GM18868 (cell line): ENCODE results near the gene KRT77.

Source experiments
- ATAC-seq: cut with Tn5 transposase; IDR thresholded peaks from one replicate; pipeline ENCODE4 v1.9.1; 2021; ENCODE audit warnings: mild to moderate bottlenecking, moderate library complexity; ENCODE audit not compliant: unreplicated experiment

Gene KRT77

DNA sequence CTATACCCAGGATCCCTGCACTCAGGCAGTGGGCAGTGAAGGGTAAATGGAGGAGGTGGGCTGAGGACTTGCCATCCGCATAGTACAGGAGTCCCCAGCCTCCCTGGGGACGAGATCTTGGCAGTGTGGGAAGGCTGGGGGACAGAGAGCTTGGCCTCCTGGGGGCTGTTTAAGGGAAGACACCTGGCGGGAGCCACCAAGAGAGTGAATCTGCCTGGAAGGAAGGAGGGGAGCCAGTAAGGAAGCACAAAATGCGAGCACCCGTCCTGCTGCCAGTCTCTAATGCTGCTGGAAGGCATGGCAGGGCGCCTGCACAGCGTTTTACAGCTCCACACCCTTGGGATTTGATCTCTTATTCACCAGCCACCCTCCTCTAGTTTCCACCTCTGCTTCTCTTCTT lies 43.9 kb downstream of the KRT77 start:
- ATAC-seq: no peak

DNA sequence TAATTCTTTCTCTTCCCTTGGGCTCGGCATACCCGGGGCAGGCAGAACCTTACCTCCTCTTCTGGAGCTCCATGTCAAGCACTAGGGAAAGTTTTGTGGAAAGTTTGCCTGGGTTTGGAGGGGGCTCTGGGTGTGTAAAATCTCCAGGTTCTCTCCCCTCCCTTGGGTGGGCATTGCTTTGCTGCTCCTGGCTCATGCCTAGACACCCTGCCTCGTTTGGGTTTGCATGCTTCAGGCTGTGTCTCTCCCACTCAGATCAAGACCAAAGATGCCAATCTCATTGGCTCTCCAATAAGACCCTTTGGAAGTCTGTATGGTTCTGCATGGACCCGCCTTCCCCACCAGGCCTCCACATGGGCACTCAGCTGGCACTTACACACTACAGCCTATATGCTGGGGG lies 45.1 kb downstream of the KRT77 start:
- ATAC-seq: no peak

DNA sequence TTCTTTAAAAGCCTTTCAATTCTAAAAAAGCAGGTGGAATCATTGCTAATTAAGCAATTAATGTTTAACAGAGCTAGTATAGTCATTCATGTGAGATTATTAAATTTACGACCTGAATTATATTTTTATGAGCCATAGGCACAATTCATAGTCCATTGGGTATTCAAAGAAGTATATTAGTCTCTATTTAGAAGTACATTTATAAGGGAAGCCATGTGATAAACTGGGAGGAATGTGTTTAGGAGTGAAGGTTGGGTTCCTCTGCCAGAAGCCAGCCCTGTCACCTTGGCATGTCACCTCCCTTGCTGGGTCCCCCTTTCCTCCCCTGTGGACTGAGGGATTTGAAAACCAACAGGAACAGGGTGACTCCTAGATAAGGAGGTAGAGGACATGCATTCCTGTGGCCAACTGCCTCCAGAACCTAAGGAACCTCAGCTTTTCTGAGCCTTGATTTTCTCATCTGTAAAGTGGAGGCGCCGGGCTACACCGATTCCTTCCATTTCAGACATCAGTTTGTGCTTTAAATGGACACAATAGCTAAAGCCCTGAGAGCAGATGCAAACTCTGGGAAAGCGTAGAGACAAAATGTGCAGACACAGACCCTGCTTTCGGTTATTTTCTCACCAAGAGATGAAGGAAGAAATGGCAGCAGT lies 45.9 kb downstream of the KRT77 start:
- no peak for ATAC-seq

DNA sequence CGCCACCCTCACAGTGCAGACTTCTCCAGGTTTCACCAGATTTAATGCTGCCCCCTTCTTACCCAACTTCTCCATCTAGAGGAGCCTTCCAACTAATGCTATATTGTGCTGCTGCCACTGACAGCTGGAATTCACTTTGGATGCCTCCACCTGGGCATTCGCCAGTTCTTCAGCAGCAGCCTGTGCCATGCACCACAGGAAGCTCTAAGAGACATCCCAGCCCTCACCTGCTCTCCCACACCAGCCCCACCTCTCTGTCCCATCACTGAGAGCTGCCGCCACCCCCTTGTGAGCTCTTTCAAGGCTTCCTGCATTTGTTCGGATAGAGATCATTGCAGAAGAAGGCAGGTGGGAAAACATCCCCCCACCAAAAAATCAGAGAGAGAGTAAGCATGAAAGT lies 46.7 kb downstream of the KRT77 start:
- ATAC-seq: no peak

DNA sequence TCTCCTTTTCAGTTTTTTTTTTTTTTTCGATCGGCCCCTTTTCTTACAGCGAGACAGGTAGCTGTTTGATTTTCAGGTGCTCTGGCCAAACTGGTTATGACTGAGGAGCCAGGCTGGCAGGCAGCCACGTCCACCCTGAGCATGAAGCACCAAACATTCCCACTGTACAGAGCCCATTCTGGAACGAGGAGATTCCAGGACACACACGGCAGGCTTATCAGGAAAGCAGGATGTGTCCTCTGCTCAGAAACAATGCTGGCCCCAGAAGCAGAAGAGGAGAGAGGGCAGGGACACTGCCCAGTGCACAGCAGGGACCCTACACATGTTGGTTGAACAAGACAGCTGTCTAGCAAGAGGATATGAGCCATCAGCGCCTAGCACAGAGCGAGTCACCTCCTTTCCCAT lies 47.6 kb downstream of the KRT77 start:
- ATAC-seq: no peak

DNA sequence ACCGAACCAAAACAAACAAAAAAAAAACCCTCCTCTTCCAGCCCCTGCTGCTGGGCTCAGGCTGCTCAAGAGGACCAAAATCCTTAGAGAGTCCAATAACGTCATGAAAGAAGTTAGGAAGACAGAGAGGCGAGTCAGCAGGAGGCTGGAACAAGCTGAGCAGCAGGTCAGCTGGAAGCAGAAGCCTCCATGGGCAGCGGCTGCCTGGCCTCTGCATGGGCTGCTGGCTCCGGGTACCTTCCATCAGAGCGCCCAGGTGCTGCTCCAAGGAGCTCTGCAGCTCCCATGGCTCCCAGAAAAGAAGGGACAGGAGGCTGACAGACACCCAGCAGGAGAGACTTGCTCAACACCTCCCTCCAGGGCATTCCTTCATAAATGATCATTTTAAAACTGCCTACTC lies 48.1 kb downstream of the KRT77 start:
- no peak for ATAC-seq

DNA sequence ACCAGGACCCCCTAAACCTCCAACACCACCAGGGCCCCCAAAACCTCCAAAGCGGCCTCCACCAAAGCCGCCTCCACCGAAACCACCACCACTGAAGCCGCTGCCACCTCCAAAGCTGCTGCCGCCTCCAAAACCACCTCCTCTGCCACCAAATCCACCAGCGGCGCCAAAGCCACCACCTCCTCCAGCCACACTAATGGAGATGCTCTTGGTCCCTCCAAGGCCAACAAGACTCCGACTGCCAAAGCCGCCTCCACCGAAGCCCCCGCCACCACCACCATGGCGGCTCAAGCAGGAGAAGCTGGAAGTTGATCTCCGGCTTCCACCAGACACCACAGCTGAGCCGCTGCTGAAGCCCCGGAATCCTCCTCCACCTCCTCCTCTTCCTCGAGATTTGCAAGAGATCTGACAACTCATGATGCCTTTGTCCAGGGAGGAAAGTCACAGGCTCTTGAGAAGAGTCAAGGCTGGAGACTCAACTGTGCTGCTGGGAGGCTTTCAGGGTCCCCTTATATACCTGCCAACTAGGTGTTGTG lies 51.5 kb downstream of the KRT77 start, which contains the start of gene KRT2:
KRT2 (minus strand) TSS at position 486 of the 536 bp plus-strand sequence; CDS start at position 417, 69 bp downstream.
- no peak for ATAC-seq

DNA sequence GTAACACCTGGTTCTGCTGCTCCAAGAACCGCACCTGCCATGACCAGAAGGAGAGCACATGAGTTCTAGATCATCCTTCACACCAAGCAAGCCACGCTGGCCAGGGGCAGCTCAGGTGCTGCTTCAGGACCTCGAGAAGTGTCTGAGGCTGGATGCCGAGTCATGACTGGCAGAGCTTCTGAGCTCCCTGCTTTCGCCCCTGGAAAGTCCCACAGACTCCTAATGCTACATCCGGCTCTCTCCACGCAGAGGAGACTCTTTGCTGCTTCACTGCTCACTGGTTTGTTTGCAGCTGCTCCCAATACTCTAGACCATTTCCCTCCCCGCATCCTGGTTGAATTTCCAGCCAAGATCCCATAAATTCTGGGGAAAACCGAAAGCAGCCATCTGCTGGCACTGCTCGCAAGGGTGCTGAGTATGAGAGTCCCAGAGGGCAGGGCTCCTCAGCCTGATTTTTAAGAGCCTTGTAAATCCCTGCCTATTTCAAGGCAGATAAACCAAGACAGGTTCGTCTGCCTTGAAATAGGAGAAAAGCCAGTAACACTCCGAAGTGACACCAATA lies 52.7 kb downstream of the KRT77 start:
- ATAC-seq: no peak

DNA sequence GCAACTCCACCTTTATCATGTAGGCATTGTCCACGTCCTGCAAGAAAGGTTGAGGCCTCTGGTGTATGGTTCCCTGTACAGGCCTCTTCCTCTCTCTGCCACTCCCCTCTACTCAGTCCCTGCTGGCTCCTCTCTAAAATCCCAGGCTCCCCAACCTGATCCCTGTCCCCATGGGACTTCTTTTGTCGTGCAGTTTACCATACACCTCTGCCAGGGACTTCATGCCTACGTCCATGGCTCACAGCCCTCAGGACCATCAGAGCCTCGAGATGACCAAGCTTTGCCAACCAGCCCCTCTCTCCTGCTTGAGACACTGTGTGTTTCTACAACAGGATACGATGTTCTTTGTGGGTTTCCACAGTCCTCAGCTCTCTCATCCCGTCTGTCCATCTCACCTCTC lies 54.3 kb downstream of the KRT77 start:
- no peak for ATAC-seq

DNA sequence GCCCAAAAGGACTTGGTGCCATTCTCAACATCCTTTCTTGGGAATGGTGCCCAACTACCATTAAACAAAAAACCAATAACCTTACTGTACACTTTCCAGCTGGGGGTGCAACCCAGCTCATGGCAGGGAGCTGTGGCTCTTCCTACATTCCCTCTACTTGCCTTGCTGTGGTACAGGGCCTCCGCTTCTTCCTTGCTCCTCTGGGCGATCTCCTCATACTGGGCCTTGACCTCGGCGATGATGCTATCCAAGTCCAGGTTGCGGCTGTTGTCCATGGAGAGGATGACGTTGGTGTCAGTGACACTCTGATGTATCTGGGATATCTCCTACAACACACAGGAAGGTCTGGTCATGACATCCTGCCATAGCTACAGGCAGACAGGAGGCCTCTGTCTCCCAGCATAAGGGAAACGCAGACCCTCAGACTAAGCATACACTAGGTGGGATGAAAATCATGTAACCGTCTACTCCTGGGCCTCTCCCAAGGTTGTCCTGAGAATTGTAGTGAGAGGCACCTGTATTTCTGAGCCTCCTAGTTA lies 55.2 kb downstream of the KRT77 start:
- no peak for ATAC-seq

DNA sequence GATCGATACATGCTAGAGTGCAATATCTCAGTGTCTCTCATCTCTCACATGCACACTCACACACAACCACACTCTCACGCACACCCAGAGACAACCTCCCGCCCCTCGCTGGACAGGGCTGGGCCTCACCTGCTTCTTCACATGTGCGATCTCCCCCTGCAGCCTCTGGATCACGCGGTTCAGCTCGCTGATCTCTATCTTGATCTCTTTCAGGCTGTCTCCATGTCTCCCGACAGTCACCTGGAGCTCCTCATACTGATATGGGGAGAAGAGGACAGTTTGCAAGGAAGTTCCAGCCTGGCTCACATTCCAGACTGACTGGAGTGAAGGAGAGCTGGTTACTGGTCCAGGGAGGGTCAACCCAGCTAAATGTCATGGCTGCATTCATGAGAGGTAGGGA lies 55.7 kb downstream of the KRT77 start:
- ATAC-seq: no peak

DNA sequence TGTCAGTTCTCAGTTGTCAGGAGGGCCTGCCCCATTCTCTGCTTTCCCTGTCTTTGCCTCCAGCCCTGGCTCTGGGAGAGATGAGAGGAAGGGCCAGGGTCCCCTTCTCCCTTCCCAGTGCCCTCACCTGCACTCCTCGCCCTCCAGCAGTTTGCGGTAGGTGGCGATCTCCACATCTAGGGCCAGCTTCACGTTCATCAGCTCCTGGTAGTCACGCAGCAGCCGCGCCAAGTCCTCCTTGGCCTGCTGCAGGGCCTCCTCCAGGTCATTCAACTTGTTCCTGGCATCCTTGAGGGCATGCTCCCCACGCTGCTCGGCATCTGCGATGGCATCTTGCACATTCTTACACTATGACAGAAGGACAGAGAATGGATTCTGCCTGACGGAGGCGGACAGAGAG lies 56.7 kb downstream of the KRT77 start:
- ATAC-seq: no peak

DNA sequence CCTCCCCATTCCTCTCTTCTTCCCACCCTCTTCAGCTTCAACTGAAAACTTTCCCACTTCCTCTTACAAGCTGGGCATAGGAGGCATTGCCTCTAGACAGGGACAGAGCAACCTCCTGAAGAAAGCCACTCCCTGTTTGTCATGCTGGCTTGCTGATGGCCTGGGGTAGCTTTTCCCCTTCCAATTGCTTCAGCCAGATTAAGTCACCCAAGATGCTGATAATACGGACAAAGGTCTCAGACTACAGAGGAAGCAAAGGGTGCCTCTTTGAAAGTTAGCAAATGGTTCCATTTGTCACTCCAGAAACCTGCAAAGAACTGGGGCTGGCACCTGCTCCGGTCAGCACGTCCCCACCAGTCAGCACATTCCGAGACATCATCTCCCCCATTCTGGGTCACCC lies 57.3 kb downstream of the KRT77 start:
- ATAC-seq: no peak

DNA sequence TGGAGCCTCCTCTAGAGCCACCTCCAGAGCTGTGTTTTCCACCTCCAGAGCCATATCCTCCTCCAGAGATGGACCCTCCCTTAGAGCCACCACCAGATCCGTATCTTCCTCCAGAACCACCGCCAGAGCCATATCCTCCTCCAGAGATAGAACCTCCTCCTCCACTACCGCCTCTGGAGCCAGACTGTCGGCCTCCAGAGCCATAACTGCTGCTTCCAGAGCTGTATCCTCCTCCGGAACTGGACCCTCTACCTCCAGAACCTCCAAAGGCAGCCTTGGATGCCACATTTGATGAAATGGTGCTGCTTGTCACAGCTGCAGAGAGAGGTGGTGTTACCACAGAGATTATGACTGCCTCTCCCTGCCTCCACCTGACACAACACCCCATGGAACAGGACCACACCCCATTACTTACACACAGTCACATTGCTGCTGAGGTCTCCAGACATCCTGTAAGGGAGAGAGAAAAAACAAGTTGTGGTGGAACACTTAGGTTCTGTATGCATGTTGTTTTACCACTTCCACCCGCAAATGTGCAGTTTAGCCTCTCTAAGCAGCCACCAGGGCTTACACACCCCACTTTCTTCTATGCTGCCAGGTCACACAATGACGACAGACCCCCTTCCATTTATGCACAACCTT lies 58.1 kb downstream of the KRT77 start:
- ATAC-seq: no peak

DNA sequence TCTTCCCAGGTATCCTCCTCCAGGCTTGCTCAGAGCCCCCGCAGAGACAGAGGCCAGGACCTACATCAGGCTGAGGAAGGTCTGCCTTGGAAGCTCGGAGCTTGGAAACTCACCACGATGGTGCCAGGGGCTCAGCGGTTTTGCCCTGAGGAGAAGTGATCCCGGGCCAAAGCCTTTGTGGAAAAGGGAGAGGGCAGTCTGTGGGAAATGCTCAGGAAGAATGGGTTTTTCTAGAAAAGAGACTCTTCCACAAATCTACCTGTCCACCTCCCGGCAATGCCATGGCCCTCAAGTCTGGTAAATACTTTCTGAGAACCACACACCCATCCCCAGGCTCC lies 59.3 kb downstream of the KRT77 start:
- ATAC-seq: no peak

DNA sequence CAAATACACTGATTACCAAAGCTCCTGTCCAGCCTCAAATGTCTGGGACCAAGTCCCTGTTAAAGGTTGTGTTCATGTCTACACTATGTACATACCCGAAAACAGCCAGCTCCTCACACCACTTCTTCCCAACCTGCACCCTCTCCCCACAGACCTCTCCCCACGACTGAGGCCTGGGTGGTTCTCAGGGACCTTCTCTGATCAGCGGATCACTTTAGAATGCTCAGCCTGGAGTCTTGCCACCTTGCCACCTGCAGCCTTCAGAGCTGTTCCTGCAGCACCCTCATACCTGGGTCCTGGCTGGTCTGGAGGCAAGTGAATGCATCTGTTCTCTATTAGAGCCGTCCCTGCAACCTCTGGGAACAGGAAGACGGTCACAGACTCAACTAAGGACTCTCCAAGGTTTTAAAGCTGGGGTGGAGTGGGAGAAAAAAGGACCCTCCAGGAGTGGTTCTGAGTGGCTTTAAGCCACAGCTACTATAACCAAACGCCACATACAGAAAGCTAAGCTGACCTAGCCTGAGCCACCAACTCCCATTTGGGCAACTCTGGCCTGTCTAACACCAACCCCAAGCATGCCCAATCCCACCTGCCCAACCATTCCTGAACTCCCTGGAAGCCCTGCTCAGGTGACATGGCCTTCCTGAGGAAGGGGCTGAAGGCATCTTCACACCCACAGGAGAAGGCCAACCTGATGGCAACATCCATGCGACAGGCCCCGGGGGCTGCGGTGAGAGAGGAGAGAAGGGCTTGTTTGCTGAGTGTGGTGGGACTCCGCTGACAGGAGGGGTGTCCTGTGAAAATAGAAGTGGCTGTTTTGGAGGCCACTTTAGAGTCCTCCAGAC lies 59.9 kb downstream of the KRT77 start:
- ATAC-seq: no peak

DNA sequence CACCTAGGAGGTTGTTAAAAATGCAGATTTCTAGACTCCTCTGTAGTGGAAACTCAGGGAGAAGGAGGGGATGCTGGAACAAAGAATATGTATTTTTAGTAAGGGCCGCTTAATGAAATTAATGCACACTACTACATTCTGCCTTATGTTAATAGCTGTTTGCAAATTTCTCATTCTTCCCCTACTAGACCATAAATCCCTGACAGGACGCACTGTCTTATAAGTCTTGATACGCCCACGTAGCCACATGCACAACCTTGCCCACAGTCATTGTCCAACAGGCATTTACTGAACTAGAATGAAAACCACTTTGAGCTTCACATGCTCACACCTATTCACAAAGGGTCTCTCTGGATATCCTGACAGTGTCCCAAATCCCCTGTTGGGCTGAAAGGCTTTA lies 61.9 kb downstream of the KRT77 start:
- no peak for ATAC-seq
